H9 (cell line): ENCODE measurements around the gene LYZL2. TPM values are rescaled to one million over a fixed set of nuclear protein-coding genes. Genes with fewer than 3 reads are reported as not detected.
"Not testable (repeated sequence)": the region's sequence is repeated elsewhere in the genome, so short reads cannot be mapped to it uniquely, and the experiment has no call there.

Experiments used
- DNase-seq: peaks from one replicate; pipeline ENCODE4 v3.0.0-alpha.2; 2017
- H2AFZ ChIP-seq: one replicate; pipeline ENCODE4 v1.6.1; 2013; ENCODE audit warnings: mild to moderate bottlenecking, low read length, control low read depth, moderate library complexity
- H2AK5ac ChIP-seq: 2 replicates; pipeline ENCODE4 v1.6.1; 2013; ENCODE audit warnings: low read length, control low read depth, mixed read lengths; ENCODE audit not compliant: insufficient read length
- H2BK120ac ChIP-seq: one replicate; pipeline ENCODE4 v1.6.1; 2013; ENCODE audit warnings: low read depth, mild to moderate bottlenecking, low read length, control low read depth, inconsistent platforms; ENCODE audit not compliant: poor library complexity, severe bottlenecking
- H2BK12ac ChIP-seq: 2 replicates; pipeline ENCODE4 v1.6.1; 2013; ENCODE audit warnings: low read length, control low read depth, mixed read lengths, low read depth; ENCODE audit not compliant: insufficient read length
- H2BK15ac ChIP-seq: 2 replicates; pipeline ENCODE4 v1.6.1; 2013; ENCODE audit warnings: low read depth, low read length, control low read depth
- H2BK20ac ChIP-seq: one replicate; pipeline ENCODE4 v1.6.1; 2013; ENCODE audit warnings: low read depth, mild to moderate bottlenecking, low read length, control low read depth, inconsistent platforms; ENCODE audit not compliant: poor library complexity, severe bottlenecking
- H2BK5ac ChIP-seq: 2 replicates; pipeline ENCODE4 v1.6.1; 2013; ENCODE audit warnings: low read length, control low read depth, mixed read lengths; ENCODE audit not compliant: insufficient read length
- H3K14ac ChIP-seq: 2 replicates; pipeline ENCODE4 v1.6.1; 2013; ENCODE audit warnings: low read length, control low read depth; ENCODE audit not compliant: insufficient read depth
- H3K18ac ChIP-seq: 2 replicates; pipeline ENCODE4 v1.6.1; 2013; ENCODE audit warnings: low read depth, mild to moderate bottlenecking, mixed read lengths, low read length, control low read depth; ENCODE audit not compliant: insufficient read length
- H3K23ac ChIP-seq: 2 replicates; pipeline ENCODE4 v1.6.1; 2013; ENCODE audit warnings: low read length, control low read depth, mixed read lengths, low read depth; ENCODE audit not compliant: insufficient read length
- H3K23me2 ChIP-seq: 2 replicates; pipeline ENCODE4 v1.6.1; 2013; ENCODE audit warnings: low read depth, mild to moderate bottlenecking, mixed read lengths, low read length, control low read depth; ENCODE audit not compliant: insufficient read length, poor library complexity, severe bottlenecking
- H3K27ac ChIP-seq: 2 replicates; pipeline ENCODE4 v1.5.1; 2013; ENCODE audit warnings: low read length, control low read depth, mixed read lengths, low read depth; ENCODE audit not compliant: insufficient read length
- H3K27me3 ChIP-seq: 2 replicates; pipeline ENCODE4 v1.6.1; 2013; ENCODE audit warnings: low read length, control low read depth, inconsistent platforms; ENCODE audit not compliant: insufficient read depth
- H3K4ac ChIP-seq: 2 replicates; pipeline ENCODE4 v1.6.1; 2013; ENCODE audit warnings: low read depth, mild to moderate bottlenecking, control low read depth, inconsistent platforms, low read length, moderate library complexity
- H3K4me1 ChIP-seq: 2 replicates; pipeline ENCODE4 v1.6.1; 2013; ENCODE audit warnings: low read length, control low read depth, inconsistent platforms; ENCODE audit not compliant: insufficient read depth
- H3K4me2 ChIP-seq: 2 replicates; pipeline ENCODE4 v1.6.1; 2013; ENCODE audit warnings: low read length, control low read depth, mixed read lengths; ENCODE audit not compliant: insufficient read length, insufficient read depth
- H3K56ac ChIP-seq: 2 replicates; pipeline ENCODE4 v1.6.1; 2013; ENCODE audit warnings: low read depth, mild to moderate bottlenecking, mixed read lengths, low read length, control low read depth; ENCODE audit not compliant: insufficient read length
- H3K79me1 ChIP-seq: 2 replicates; pipeline ENCODE4 v1.6.1; 2013; ENCODE audit warnings: low read depth, mild to moderate bottlenecking, moderate library complexity, low read length, control low read depth, inconsistent platforms; ENCODE audit not compliant: insufficient read depth, poor library complexity, severe bottlenecking
- H3K79me2 ChIP-seq: 2 replicates; pipeline ENCODE4 v1.6.1; 2013; ENCODE audit warnings: low read length, control low read depth, inconsistent platforms; ENCODE audit not compliant: insufficient read depth
- H3K9ac ChIP-seq: 2 replicates; pipeline ENCODE4 v1.6.1; 2013; ENCODE audit warnings: low read length, control low read depth, mixed read lengths; ENCODE audit not compliant: insufficient read length; ENCODE audit errors: extremely low read depth
- H3K9me3 ChIP-seq: one replicate; pipeline ENCODE4 v1.6.1; 2013; ENCODE audit warnings: low read depth, low read length, inconsistent platforms; ENCODE audit not compliant: control insufficient read depth
- H3T11ph ChIP-seq: one replicate; pipeline ENCODE4 v1.6.1; 2013; ENCODE audit warnings: mild to moderate bottlenecking, low read length, control low read depth, inconsistent platforms
- H4K20me1 ChIP-seq: one replicate; pipeline ENCODE4 v1.6.1; 2013; ENCODE audit not compliant: control insufficient read depth, insufficient read length, insufficient read depth
- H4K5ac ChIP-seq: 2 replicates; pipeline ENCODE4 v1.6.1; 2013; ENCODE audit warnings: low read depth, mild to moderate bottlenecking, mixed read lengths, low read length, control low read depth; ENCODE audit not compliant: insufficient read length
- H4K8ac ChIP-seq: replicated peaks from 2 replicates; pipeline ENCODE4 v1.6.1; 2013; ENCODE audit warnings: low read length, control low read depth, mixed read lengths, low read depth; ENCODE audit not compliant: insufficient read length
- H4K91ac ChIP-seq: 2 replicates; pipeline ENCODE4 v1.6.1; 2013; ENCODE audit warnings: low read depth, mild to moderate bottlenecking, moderate library complexity, mixed read lengths, low read length, control low read depth; ENCODE audit not compliant: insufficient read length
- H3K27ac Mint-ChIP-seq, 3 experiments: 2 replicates in 2 of 3; 3 replicates in 1 of 3; pipeline ENCODE4 v1.8.0; 2020 to 2021; ENCODE audit warnings: mixed read lengths in 3 of 3, mild to moderate bottlenecking in 1 of 3, moderate library complexity in 1 of 3
- H3K27me3 Mint-ChIP-seq: 2 replicates; pipeline ENCODE4 v1.8.0; 2021; ENCODE audit warnings: low read depth, mild to moderate bottlenecking, moderate library complexity, mixed read lengths
- H3K36me3 Mint-ChIP-seq, 3 experiments: 2 replicates in 2 of 3; 3 replicates in 1 of 3; pipeline ENCODE4 v1.8.0; 2020 to 2021; ENCODE audit warnings: low read depth in 3 of 3, mixed read lengths in 3 of 3; ENCODE audit not compliant: insufficient read depth in 1 of 3
- H3K4me1 Mint-ChIP-seq, 2 experiments: 2 replicates each; pipeline ENCODE4 v1.8.0; 2020; ENCODE audit warnings: mixed read lengths in 2 of 2
- H3K4me3 Mint-ChIP-seq, 2 experiments: 2 replicates in 1 of 2; 3 replicates in 1 of 2; pipeline ENCODE4 v1.8.0; 2020 to 2021; ENCODE audit warnings: mild to moderate bottlenecking in 2 of 2, mixed read lengths in 2 of 2, moderate library complexity in 1 of 2
- H3K9me3 Mint-ChIP-seq, 2 experiments: 2 replicates in 1 of 2; 3 replicates in 1 of 2; pipeline ENCODE4 v1.8.0; 2020; ENCODE audit warnings: mild to moderate bottlenecking in 2 of 2, mixed read lengths in 2 of 2, moderate library complexity in 1 of 2
- WGBS: extraction: QIAGEN DNeasy Blood & Tissue Kit; methylation state at CpG from one replicate; pipeline ENCODE4 v1.1.7; 2013; ENCODE audit warnings: missing lambda C conversion rate, low lambda C conversion rate, mixed read lengths; ENCODE audit not compliant: insufficient read length; ENCODE audit errors: extremely low coverage; 5-methylcytosine and 5-hydroxymethylcytosine counted together
- total RNA-seq: library from RNA; stranded (reverse); gene quantifications from 2 replicates; pipeline ENCODE4 v1.2.1, GENCODE V29; 2021

LYZL2 gene
- total RNA-seq, 1 experiment from 2014 or later, result not detected

GRCh38 chr10:30677146-30677545 is 47.6 kb upstream of the LYZL2 start:
- H2BK12ac ChIP-seq, H3K9me3 ChIP-seq, H3K18ac ChIP-seq, H3K79me1 ChIP-seq, H3K4me1 Mint-ChIP-seq, H2BK120ac ChIP-seq, H3K23me2 ChIP-seq, H3K36me3 Mint-ChIP-seq, H3K9ac ChIP-seq, H4K91ac ChIP-seq, H3K14ac ChIP-seq, H3K27me3 Mint-ChIP-seq, H2BK15ac ChIP-seq, H4K20me1 ChIP-seq, H3K27ac ChIP-seq, H2AK5ac ChIP-seq, H3K56ac ChIP-seq, H3K9me3 Mint-ChIP-seq, H3K4me2 ChIP-seq, H3T11ph ChIP-seq, H3K4ac ChIP-seq, H2BK20ac ChIP-seq, H3K4me1 ChIP-seq, H3K4me3 Mint-ChIP-seq, H3K27ac Mint-ChIP-seq, H2BK5ac ChIP-seq, H4K5ac ChIP-seq, H2AFZ ChIP-seq, H3K27me3 ChIP-seq, H3K23ac ChIP-seq, H4K8ac ChIP-seq, H3K79me2 ChIP-seq, DNase-seq: not testable (repeated sequence)
- WGBS, result no CpG with 5 or more reads among the region's 3 CpGs
